Hematopoietic multipotent progenitor cell treated with erythropoietin and hydrocortisone succinate and interleukin-3 and kit ligand, for 6 days (in vitro differentiated cells): ENCODE measurements around the gene SEMA6B.

Source experiments
- DNase-seq: peaks from one replicate; pipeline ENCODE4 v3.0.0-alpha.2; 2015

The SEMA6B gene

DNA sequence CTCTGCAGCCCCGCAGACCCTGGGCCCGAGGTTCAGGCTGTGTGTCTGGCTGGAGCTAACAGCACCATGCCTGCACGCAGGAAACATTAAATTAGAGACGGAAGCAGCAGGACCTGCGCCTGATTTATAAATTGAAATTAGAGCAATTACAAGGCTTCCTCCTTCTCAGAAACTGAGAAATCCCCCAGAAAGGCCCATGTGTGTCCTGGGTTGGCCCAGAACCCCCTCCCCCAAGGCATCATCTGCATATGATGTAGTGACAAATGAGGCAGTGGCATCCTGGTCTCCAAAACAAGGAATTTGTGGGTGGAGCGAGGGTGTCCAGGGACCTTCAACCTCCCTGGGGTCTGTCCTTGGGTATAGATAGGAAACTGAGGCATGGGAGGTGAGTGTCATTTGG, 27.2 kb upstream of the SEMA6B start:
- DNase-seq: no peak

DNA sequence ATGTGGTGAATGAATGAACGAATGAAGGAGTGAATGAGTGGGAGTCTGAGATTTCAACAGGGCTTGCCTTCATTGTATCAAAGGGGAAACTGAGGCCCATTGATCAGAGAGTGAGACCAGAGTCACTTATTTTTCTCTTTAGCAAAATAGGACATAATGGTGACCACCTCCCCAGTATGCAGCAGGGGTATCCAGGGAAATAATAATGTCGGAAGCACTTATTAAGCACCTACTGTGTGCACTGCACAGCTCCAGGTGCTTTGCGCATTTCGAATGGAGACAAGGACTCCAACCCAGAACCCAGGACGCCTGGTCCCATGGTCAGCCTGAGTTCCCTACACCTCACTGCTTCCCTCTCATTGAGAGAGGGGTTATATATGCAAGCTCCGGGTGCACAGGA, 26.8 kb upstream of the SEMA6B start:
- DNase-seq: no peak

DNA sequence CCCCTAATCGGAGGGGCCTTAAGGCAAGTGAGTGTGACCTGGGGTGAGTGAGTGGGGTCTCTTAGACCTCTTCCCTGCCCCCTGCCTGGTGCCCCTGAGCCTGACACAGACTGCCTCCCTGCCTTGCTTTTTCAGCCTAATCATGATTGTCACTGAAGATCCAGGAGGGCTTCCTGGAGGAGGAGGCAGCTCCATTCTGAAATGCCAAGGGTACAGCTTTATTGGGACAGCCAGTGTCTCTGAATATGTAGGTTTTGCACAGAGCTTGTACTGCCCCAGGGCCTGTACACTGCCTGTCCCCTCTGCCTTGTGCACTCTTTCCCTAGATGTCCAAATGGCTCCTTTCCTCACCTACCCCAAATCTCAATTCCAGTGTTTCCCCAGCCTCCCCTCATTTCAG, 26.1 kb upstream of the SEMA6B start:
- DNase-seq: no peak

DNA sequence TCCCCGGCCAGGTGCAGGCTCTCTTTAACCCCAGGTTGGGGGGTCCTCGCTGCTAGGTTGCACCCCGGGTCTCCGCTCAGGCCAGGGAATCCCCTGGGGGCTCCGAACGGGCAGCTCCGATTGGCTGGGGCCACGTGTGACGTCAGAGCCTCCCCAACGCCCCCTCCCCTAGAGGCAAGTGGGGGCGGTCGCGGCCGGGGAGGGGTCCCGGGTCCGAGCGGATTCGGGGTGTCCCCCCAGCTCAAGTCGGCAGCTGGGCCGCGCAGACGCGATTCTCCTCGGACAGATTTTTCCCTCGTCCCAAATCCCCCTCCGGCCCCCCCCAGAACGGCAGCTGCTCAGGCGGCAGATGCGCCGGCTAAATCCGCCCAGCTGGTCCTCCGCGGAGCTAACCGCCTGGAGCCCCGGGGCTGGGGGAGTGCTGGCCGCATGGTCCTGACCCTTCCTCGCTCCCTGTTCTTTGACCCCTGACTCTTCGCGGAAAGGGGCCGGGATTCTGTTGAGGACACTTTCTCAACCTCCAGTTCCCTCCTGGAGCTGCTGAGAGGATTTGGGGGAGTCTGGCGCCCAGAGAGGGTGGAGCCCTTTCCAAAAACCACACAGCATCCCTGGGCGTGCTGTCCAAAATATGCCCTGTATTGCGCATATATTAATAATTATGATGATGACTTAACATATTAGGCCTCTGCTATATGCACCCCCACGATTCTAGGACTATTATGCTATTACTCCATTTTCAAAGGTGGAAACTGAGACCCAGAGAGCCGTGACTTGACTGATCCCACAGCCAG, 25.4 kb upstream of the SEMA6B start:
- no peak for DNase-seq

DNA sequence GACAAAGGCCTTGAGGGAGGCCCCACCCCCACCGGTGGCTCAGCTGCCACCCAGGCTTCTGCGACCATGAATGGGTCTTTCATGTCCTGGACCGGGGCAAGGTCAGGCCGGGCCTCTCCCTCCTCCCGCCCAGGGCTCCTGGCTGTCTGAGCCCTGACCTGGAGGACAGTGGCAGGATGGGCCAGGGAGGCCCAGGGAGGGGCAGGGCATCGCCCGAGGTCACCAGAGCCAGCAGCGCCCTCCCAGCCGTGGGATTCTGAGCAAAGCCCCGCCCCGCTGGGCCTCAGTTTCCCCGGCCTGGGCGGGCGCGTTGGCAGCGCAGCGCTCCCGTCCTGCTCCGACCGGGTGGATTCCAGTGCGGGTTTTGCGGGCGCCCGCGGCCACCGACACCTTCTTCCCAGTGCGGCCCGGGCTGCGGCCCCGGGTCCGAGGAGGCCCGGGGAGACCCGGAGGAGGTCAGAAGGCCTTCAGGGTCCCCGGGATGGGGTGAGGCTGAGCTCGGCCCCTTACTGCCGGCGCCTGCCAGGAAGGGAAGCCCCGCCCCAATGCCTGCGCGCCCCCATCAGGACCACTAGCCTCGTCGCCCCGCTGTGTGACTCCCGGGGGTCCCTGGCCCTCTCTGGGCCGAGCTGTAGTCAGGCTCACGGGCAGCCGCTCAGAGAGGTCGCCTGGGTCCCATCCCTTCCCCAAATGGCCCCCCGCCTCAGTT, 24.6 kb upstream of the SEMA6B start:
- no peak for DNase-seq

DNA sequence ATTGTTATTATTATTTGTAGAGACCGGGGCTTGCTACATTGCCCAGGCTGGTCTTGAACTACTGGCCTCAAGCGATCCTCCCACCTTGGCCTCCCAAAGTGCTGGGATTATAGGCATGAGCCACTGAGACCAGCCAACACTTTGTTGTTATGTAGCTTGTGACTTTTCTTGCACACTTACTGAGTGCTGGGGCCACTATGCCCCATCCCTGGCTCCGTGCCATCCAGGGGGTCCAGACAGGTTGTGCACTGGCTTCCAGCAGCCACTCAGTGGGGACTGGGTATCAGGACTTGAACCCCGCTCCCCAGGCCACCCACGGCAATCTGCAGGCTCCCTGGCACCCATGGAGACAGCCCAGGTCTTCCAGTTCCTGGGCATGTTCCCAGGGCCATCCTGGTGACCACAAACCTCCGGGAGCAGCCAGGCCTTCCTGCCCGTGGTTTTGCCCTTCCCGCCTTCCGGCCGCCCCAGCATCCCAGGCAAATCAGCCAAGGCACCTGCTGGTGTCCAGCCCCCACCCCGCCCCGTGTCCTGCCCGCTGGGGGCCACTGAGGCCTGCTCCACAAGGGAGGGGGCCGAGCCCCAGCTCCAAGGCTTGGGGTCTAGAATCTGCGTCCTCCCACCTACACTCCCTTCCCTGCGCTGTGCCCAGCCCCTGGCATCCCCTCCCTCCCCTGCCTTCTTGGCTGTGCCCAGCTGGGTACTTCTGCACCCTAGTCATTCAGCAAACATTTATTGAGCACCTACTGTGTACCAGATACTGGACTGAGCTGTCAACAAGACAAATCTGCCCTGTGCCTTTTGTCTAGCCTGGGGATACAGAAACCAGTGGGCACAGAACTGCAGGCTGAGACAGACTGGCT, 23.7 kb upstream of the SEMA6B start:
- no peak for DNase-seq

DNA sequence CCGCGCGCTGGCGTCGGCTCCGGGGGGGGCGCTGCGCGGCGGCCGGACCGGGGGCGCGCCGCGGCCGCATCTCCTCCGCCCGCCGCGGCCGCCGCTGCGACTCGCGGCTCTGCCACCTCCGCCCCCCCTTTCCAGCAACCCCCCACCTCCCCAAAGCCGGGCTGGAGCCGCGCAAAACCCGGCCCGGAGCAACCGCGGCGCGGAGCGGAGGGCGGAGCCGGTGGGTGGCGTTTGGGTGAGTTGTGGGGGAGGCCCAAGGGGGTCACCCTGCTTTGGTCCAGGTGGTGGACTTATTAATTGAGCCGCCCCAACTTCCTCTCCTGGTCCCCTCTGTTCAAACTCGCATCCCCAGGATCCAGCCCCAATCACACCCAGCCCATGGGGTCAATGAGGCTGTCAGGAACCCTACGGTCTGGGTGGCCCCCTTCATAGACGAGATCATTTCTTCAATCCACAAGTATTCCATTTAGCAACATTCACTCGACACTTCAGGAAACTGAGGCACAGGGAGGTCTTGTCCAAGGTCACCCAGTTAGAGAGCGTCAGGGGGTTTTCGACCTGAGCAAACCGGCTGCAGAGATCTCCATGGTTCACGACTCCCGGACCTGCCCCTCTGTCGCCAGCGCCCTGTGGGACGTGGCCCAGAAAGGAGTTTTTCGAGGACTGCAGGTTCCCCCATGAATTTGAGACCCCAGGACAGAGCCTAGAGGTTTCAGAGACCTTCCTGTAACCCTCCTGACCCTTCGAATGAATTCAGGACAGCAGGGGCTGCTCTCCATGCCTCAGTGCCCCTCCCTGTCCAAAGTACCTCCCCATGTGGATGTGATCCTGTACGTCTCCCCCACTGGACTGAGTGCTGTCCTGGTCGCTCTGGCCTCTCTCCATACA, 22.4 kb upstream of the SEMA6B start:
- peak; percentile 47 for DNase-seq

DNA sequence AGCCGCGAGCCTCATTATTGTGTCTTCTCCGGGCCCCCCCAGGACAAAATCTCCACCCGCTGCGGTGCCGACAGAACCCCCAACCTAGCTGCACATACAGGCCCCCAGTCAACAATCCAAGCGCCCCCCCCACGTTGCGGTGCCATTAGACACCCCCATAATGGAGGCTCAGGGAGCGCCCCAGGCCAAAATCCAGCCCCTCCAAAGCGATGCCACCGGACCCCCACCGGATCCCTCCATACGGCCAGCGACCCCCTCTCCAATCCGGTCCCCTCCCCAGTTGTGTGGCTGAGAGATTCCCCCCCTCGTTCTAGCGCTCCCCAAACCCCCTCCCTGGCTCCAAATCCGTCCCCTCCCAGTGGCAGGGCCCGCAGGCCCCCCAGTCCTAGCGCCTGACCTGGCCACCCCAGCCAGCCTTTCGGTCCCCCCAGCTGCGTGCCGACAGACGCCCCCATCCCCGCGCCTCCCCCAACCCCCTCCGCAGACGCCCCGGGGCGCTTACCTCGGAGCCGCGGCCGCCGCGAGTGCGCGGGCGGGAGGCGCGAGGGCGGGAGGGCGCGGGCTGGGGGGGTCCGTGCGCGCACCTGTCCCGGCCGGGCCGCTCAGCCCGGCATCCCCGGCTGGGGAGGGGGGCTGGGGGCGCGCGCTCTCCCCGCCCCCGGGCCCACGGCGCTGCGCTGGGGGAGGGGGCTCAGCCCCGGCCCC, 21.6 kb upstream of the SEMA6B start:
- DNase-seq: no peak

DNA sequence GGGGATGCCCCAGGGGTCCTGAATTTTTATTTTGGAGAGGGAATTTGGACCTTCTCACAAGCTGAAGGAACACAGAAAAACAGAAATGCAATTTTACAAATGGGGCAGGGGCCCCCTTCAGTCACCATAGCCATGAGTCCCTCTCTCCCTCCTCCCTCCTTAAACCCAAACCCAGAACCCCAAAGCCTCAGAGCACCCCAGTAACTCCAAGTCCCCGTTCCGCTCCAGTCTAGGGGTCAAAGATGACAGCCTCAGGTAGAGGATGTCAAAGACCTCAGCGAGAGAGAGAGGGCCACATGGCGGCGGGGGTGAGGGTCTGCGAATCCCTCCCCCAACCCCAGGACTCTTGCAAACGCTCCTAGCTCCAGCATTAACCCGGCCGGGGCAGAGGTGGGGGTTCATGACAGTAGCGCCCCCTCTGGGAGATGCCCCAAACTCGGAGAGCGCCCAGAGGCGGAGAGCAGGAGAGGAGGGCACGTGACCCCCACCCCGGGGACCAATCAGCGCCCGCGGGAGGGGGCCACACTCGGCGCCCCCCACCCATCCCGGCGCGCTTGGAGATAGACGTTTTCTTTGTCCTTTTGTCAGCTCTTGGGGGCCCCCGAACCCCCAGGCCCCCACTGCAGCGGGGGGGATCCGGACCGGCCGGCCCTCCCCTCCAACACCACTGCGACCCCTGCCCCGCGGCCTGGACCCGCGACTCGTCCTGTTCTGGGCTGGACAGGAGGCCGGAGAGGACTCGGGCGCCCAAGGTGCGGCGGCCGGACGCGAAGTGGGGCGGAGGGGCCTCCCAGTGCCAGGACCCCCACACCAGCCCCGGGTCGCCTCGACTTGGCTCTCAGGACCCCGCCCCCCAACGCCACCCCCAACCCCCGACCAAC, 20.8 kb upstream of the SEMA6B start:
- DNase-seq: peak; percentile 39

DNA sequence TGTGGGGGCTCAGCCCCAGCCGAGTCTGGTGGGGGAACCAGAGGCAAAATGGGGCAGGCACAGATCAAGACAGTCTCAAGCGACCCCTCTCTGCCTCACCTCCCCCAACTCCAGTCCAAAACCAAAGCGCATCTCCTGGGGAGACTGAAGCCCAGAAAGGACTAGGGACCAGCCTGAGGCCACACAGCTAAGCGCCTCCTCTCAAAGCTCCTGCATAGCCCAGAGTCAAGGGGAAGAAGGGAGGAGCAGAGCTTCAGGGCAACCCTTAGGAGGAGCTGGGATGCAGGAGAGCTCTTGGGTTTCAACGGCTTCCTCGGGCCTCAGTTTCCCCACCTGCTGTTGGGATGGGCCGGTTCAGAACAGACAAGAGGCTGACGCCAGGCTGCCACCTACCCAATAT, 19.9 kb upstream of the SEMA6B start:
- no peak for DNase-seq

DNA sequence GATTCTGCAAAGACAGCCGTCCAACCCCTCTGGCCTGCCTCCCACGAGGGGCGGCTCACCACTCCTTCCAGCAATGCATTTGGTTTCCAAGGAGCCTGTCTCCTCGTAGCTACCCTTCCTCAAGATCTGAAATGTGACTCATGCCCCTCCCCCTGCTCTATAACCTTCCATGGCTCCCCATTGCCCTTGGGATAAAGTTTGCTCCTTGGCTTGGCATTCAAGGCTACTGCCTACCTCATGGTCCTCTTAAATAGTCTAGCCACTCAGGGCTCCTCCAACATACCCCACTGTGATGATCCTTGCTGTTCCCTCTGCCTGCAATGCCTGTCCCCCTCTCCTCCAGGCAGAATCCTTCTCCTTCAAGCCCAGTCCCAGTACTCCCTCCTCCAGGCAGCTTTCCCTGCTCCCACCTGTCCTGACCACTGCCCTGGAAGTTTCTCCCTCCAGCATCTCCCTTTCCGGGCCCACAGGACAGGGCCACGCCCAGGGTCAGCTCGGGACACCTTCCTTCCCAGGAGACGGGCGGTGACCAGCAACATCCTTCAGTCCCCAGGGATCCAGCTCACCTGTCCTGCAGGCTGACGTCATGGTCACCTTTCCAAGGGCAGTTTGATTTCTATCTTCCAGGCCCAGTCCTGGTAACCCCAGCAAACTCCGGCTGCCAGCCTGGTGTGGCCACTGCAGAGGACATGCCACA, 19.2 kb upstream of the SEMA6B start:
- DNase-seq: no peak

DNA sequence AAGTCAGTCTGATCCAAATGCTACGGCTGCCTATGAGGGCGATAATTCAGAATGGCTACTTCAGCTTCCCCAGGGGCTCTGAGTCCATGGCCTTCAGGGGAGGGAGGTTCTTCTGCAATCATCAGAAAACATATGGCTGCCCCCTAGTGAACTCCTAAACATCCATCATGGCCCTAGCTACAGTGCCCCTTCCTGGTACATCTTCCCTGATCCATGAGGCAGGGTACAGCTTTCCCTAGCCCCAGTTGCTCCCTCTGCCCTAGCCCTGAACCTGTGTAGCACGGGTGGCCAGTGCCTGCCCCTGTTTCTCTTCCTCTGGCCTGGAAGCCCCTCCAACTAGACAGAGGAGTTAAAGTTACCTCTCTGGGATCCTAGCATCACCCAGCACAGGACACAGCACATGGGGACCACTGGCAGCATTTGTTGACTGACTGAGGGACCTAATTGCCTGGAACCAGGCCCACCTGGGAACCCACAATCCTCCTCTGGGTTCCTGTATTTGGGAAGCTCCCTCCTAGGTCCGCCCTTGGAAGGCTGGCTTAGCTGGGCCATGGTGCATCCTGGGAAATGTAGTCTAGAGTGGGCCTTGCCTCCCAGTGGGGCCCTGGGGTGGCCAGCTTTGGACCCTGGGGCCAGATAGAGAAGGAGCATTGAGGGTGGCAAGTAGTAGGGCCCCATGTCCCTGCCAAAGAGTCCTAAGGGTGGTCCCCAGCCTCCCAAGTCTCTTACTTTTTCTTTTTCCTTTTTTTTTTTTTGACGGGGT, 17.7 kb upstream of the SEMA6B start:
- DNase-seq: no peak

DNA sequence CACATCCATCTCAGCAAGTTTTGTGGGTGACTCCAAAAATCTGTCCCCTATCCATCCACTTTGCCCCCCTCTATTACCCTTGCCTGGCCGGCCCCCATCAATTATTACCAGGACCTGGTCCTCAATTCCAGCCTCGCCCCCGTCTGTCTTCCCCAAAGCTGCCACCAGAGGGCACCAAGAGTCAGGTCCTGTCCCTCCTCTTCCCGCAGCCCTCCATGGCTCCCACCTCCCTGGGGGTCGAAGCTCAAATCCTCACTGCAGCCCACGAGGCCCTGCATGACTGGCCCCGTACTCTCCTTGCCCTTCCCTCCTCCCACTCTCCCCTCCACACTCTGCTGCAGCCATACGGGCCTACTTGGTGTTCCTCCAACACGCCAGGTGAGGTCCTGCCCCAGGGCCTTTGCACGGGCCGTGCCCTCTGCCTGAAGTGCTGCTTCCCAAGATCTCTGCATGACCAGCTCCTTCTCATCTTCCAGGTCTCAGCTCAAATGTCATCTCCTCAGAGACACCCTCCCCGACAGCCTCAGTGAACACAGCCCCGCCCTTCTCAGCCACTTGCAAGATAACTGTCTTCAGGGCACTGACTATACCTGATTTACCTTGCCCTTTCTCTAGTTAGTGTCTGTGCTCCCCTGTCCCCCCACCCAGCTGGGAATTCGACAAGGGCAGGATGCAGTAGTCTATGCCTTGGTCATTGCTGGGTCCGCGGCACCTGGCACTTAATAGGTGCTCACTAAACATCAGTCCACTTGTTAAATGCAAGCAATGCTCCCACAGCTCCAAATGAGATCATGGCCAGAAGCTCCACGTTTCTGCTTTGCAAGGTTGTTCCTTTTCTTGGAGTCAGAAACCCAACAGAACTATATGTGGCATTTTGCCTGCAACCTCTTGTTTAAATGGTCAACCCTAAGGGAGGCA, 16.8 kb upstream of the SEMA6B start:
- DNase-seq: peak; percentile 71

DNA sequence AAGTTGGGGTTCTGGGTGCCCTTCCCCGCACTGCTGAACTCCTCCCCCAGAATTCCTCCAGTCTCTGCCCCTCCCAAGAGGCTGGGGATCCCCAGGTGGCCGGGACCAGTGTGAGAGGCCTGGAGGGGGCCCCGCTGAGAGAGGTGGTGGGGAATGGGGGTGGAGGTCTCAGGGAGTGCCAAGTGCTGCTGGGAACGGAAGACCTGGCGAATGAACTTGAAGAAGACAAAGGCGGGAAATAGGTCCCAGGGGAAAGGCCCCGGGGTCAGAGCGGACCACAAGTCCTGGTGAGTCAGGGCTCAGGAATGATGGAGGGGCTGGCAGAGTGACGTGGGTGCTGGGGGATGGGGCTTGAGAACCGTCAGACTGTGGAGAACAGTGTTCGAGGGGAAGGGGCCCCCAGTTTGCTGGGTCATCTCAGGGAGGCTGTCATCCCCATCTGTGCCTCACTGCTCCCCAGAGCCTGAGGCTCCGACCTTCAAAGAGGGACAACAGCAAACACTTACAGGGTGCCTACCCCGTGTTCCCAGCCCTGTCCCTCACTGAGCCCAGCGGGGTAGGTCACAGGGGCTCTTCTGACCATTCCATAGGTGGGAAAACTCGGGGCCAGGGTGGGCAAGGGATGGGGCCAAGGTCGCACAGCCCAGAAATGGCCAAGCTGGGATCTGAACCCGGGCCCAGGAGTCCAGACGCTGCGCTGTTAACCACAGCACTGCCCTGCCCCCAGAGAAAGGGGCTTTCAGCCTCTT, 16.0 kb upstream of the SEMA6B start:
- no peak for DNase-seq

DNA sequence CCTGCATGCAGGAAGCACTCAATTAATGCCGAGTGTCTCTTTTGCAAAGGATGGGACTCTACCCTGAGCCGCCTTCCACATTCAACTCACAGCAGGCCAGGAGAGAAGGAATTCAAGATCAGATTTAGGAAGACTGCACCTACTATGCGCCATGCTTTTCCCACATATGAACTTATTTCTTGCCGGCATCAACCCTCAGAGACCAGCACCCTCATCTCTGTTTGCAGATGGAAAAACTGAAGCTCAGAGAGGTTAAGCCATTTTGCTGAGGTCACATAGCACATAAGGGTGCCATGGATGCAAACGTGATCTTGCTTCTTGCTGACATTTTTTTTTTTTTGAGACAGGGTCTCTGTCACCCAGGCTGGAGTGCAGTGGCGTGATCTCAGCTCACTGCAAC, 14.2 kb upstream of the SEMA6B start:
- no peak for DNase-seq

DNA sequence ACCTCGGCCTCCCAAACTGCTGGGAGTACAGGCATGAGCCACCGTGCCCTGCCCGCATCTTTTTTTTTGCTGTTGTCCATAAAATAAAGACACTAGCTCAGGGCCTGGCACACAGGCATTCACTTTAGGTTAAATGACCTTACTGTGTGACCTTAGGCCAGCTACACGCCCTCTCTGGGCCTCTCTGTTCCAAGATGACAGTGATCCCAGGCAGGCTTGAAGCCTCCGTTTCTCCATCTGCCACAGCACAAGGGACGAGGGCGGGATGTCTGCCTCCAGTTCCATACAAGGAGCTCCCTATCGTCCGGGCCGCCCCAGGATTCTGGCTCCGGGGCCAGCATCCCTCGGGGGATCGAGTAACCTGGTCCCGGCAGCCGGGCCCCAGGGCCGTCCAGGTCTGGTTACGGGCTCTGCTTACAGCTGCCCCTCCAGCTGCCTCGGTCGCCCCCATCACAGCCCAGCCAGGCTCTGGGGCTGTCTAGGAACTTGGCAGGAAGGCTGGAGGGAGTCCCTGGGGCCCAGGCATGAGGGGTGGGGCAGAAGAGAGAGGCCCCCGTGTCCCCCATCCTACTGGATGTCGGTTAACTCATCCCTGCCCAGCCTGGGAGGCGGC, 11.9 kb upstream of the SEMA6B start:
- DNase-seq: no peak

DNA sequence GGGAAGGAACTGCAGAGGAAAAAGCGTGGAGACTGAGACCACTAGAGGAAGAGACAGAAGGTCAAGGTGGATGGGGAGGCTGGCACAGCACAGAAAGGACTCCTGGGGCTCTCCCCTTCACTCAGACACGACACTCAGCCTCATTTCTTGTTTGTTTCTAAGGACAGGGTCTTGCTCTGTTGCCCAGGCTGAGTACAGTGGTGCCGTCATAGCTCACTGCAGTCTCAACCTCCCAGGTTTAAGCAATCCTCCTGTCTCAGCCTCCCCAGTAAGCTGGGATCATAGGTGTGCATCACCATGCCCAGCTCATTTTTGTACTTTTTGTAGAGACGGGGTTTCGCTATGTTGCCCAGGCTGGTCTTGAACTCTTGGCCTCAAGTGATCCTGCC, 11.4 kb upstream of the SEMA6B start:
- DNase-seq: no peak
